Mesenteric fat pad (tissue), 1 donor: Measurements from ENCODE around the gene HAUS8. TPM values are rescaled to one million over a fixed set of nuclear protein-coding genes. Genes with fewer than 3 reads are reported as not detected.

Experiments
- DNase-seq: peaks from one replicate; pipeline ENCODE4 v3.0.0-alpha.2; 2020; ENCODE audit warnings: low spot score
- total RNA-seq: library from RNA; stranded (reverse); fragmentation: NEBNext Ultra II Directional; extraction: Animal tissue kit (Norgen Biotek cat#: 25700); gene quantifications from one replicate; pipeline ENCODE4 v1.2.1, GENCODE V29; 2021
- donor health status: DM: yes; HTN: yes; CAD: no.

Gene HAUS8
- total RNA-seq, 1 donor from 2014 or later = 7.2 TPM

DNA sequence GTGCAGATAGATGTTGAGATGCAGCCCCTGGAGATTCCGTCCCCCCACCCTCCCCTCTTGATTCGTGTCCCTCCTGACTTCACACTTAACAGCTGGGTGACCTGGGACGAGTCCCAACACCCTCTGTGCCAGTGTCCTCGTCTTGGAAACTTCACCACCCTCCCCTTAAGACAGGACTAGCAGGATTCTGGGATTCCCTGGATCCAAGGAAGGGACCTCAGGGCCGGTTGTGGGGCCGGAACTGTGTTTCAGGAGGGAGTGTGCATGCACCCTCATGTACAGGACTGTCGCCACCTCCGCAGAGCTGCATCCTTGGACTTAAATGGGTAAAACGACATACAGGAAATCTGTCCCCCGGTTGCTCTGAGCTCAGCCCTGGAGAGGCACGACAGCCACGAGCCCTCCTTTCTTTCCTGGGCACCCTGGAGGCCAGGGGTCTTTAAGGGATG, 1.3 kb upstream of the HAUS8 start:
- DNase-seq = no peak

DNA sequence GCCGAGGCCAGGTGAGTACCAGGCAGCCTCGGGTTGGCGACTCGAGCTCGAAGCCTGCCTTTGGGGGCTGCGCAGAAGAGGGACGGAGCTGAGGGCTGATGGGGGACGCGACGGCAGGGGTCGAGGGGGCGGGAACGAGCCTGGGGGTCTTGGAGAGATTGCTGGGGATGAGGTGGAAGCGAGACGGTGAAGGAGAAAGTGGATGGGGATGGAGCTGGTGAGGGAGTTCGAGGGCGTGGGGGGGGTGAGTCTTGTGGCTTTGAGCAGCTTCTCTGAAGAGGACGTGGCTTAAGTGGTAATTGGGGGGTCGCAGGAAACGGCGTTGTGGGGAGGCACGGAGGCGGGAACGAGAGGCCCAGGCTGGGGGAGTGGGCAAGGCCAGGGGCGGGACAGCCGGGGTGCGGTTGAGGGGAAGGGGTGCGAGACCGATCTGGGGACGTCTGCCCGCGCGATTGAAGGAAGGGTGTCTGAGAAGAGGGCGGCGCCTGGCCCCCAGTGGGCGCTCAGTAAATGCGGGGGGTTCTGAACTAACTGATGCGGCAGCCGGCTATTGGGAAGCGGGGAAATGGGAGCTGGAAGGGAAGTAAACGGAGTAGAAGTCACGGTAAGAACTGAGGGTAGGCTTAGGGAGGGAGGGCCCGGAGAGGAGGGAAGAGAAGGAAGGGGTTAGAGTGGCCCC, 751 bp upstream of the HAUS8 start:
- no peak for DNase-seq

DNA sequence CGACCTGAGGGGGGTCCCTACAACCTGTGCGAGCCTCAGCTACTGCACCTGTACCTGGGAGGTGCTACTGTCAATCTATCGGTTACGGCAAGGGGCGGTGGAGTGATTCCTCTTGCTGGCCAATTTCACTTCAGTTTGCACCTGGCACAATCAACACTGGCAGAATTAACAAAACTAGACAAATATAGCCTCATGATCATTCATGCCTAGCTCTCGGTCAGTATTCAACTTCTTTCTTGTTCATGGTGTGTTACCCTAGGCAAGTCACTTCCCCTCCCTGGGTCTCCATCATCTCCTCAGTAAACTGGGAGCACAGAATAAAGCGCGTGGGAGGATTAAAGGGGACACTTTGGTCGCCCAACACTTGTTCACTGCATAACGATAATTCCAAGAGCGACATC, 618 bp downstream of the HAUS8 start:
- no peak for DNase-seq

DNA sequence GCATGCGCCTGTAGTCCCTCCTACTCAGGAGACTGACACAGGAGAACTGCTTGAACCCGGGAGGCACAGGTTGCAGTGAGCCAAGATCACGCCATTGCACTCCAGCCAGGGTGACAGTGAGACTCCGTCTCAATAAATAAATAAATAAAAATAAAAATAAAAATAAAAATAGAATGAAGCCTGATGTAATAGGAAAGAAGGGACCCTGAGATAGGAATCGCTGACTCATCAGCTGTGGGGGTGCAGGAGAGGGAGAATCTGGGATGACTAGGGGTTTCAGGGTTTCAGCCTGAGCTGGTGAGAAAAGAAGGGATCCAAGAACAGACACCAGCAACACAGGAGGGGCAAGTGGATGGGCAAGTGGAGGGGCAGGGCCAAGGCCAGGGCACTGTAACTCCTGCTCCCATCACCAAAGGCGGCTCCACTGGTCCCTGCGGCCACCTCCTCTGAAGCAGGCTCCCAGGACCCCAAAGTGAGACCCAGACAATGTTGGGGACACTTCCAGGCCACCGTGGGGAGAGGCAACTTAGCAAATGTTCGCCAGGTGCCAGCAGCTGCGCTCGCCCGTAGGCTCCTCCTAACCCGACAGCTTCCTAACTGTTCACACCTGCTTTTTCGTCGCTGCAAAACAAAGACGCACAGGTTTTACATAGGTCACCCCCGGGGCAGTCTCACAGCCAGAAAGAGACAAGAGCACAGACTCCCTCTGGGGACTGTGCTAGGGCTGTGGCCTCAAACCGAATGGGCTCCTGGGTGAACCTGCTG, 1.2 kb downstream of the HAUS8 start:
- no peak for DNase-seq

DNA sequence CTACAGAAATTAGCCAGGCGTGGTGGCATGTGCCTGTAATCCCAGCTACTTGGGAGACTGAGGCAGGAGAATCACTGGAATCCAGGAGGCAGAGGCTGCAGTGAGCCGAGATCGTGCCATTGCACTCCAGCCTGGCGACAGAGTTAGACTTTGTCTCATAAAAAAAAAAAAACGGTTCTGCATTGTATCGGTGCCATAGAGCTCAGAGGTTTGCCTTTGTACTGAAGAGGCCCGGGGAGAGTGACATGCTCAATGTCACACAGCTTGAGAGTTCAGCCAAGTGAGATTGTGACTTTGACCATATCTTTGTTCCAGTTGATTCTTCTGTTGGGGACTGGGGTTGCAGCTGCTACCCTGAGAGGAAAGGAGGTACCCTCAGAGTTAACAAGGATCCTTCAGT, 4.3 kb downstream of the HAUS8 start:
- DNase-seq = no peak

DNA sequence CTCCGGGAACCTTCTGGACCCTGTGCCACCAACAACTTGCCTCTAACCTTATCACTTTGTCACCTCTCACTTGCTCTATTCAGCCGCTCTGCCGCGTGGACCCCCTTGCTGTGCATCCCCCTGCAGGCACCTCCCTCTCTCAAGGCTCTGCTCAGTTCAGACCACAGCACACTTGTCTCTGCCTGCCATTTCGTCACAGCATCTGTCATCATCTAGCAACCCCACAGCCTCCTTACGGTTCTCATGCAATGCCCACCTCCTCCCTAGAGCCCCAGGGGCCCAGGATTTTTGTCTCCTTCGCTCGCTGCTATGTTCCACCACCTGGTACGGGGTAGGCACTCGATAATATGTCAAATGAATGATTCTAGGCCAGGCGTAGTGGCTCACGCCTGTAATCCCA, 4.8 kb downstream of the HAUS8 start:
- no peak for DNase-seq

DNA sequence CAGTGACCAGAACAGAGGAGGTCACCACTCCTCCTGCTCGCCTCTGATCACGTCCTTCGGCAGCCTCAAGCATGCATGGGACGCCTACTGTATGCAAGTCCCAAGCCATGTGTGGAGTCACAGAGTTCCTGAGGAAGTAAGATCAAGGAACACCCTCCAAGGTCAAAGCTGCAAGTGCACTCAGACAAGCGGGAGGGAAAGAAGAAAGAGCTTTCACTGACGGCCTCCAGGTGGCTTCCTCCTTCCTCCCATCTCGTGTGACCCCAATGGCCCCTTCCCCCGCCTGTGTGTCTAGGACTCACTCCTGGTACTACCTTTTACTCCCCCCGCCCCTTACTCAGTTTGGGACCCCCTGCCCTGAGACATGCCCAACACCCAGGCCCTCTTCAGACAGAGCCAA, 6.1 kb downstream of the HAUS8 start:
- no peak for DNase-seq

DNA sequence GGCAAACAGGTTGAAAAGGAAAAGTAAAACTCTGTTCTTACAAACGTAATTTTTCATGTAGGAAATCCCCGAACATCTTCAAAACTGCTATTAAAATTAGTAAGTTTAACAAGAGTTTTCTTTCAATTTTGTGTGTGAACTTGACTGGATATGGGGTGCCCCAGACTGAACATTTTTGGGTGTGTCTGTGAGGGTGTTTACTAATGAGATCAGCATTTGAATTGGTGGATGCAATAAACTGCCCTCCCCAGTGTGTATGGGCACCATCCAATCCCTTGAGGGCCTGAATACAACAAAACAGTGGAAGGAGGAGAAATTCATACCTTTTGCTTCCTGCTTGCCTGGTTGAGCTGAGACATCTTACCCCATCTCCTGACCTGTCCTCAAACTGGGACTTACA, 11.8 kb downstream of the HAUS8 start:
- DNase-seq = no peak

DNA sequence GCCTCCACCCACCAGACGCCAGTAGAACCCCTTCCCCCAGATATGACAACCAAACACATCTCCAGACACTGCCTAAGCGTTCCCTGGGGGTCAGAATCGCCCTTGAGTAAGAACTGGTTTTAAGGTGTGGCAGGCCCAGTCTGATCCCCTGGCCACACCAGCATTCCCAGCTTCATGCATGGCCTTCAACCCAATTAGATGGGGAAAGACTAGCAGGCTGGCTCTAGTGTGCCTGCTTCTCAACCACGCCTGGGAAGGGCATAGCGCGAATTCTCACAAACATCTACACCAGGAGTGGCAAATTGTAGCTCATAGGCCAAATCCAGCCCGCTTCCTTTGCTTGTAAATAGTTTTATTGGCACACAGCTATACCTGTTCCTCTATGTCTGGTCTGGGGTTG, 13.6 kb downstream of the HAUS8 start:
- DNase-seq = no peak

DNA sequence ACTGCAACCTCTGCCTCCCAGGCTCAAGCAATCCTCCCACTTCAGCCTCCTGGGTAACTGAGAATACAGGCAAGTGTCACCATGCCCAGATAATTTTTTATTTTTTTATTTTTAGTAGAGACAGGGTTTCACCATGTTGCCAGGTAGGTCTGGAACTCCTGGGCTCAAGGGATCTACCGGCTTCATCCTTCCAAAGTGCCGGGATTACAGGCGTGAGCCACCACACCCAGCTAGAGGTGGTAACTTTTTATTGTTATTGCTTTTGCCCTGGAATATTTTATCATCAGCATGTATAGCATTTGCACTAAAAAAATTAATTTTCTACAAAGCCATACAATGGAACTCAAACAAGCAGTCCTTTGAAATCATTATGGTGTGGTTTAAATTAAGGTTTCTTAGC, 14.0 kb downstream of the HAUS8 start:
- no peak for DNase-seq

DNA sequence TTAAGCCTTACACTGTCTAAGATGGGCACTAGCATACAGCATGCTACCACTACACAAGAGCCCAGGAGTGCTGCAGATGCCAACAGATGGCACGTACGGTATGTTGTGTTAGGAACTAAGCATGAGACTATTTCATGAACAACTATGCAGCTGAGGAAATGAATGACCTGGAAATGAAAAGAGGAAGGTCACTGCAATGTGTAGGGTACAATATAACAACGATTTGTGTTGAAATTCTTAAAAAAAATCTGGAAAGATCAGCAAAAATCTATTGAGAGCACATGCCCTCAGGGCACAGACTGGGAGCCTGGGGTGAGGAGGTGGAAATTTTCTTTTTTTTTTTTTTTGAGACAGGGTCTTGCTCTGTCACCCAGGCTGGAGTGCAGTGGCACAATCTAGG, 14.4 kb downstream of the HAUS8 start:
- no peak for DNase-seq

DNA sequence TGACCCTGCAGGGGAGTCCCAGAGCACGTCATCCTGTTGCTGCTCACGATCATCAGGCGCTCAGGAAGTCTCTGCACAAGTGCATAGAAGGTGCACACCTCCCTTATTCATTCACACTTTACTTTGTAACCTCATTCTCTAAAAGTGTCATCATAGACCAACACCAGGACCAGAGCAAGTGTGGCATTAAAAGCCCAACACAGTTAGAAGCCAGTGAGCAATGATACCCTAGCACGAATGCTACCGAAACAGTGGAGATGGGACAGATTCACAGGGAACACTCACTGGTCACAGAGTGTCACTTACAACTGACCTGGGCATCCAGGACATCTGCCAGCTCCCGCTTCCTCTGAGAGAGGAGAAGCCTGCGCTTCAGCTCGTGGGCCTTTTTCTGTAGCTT, 17.0 kb downstream of the HAUS8 start:
- no peak for DNase-seq

DNA sequence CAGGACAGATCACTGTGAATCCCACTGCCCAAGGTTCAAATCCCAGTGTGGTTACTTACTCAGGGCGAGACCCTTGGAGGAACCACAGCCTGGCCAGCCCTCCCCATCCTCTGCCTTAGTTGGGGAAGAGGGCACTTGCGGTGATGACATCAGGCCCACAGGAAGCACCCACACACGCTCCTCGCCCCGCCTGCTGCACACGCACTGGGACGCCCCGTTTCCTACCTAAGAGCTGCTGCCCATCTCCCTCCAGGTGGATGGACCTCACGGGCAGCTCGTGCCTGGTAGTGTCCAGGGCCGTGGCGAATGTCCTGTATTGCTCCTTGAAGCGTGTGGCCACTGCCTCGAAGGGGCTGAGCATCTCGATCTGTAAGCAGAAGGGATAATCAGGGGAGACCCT, 19.6 kb downstream of the HAUS8 start:
- DNase-seq = no peak

DNA sequence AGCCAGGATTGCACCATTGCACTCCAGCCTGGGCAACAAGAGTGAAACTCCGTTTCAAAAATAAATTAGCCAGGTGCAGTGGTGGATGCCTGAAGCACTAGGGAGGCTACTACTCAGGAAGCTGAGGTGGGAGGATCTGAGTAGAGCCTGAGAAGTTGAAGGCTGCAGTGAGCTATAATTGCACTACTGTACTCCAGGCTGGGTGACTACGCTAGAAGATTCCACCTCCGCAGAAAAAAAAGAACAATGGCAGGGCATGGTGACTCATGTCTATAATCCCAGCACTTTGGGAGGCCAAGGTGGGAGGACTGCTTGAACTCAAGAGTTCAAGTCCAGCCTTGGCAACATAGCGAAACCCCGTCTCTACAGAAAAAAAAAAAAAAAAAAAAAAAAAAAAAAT, 20.5 kb downstream of the HAUS8 start:
- DNase-seq = no peak

DNA sequence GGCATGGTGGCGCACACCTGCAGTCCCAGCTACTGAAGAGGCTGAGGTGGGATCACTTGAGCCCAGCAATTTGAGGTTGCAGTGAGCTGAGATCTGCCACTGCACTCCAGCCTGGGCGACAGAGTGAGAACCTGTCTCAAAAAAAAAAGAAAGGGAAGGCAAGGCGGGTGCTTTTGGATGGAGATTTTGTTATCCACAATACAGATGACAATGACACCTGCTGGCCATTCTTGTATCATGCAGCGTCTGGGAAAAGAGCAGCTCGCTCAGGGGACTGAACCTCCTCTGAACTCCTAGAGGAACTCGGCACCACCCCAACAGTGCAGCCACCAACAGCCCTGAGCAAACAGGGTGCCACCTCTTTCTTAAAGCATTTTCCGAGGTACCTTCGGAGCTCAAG, 22.8 kb downstream of the HAUS8 start:
- no peak for DNase-seq

DNA sequence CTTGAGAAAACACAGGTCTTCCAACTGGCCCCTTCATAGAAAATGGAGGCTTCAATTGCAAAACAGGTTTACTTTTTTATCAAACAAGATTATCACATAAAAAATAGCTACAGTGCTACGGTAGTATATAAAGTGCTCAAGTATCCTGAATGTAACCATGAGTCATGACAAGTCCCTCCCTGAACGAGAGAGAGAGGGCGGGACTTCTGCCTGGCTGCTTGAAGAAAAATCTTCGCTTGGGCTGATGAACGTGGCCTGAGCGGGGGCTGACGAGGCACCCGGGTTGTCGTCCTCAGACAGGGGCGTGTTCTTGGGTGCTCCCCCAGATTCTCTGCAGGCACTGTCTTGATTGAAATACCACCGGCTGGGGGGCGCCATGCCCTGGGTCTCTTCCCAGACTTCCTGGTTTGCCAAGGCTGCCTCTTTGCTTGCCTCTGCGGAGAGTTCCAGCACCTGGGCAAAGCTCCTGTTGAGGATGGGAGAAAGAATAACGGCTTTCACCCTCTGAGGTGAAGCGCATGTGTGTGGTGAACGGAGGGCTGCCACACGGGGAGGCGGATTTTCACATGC, 25.5 kb downstream of the HAUS8 start:
- no peak for DNase-seq

DNA sequence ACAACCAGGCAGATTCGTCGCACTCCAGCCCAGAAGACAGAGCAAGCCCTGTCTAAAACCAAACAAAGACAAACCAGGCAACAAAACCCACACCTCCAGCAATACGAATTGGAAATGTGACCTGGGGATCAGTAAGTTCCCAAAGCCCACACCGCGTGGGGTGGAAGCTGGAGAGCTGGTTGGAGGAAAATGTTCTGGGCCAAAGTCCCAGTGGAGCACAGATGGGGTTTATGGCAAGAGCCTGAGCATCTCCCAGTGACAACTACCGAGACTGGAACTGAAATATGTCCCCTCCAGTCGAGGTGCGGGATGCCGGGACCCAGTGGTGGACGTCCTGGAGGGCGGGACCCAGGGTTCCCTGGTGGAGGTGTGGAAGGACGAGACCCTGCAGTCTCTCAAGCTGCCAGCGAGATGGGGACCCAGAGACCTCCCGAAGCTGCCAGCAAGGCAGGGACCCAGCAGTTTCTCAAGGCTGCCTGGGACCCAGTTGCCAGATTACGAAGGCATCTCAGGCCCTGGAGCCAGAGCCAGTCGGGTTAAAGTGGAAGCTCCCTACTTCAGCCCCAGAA, 26.3 kb downstream of the HAUS8 start:
- no peak for DNase-seq

DNA sequence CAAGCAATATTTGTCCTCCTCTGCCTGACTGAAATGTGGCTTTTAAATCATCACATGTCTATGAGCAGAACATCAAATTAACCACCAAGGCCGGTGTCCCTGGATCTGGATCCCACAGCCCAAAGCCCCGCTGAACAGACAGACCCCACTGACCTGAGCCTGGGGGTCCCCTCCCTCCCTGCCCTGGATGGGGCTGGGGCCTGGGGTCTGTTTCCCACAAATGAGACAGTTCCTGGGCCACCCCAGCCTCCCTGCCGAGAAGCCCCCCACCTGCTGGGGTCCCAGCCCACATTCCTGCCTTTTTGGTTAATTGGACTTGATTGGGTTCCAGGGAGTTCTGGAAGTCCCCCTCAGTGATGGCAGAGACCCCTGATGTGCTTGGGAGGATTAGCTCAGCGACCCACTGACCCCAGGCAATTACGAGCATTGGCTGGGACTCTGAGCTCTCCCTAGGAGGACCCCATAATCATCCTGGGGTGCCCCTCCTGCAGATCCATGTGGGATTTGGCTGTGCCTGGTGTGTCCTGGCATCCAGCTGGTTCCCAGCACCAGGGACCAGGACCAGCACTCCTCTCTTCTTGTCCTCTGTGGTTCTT, 29.2 kb downstream of the HAUS8 start:
- DNase-seq = no peak

DNA sequence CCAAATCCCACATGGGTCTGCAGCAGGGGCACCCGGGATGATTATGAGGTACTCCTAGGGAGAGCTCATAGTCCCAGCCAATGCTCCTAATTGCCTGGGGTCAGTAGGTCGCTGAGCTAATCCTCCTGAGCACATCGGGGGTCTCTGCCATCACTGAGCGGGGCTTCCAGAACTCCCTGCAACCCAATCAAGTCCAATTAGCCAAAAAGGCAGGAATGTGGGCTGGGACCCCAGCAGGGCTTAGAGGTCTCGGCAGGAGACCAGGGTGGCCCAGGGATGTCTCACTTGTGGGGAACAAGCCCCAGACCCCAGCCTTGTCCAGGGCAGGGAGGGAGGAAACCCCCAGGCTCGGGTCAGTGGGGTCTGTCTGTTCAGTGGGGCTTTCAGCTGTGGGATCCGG, 31.5 kb downstream of the HAUS8 start:
- no peak for DNase-seq

DNA sequence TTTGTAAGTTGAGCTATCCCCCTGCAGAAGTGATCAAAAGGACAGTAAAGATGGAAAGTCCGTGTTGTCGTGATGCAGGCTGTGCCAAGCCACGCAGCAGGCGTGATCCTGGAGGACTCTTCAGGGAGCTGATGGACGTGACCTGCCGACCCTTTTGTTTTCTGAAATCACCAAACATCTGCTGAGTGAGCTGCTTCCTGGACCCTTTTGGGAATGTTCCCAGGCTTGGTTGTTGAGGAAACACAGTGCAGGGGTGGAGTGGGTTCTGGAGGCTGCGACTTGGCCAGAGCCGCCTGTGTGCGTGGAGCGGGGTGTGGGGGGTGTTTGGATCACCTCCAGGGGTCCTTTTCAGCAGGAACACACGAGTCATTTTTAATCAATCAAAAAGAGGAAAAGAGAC, 33.3 kb downstream of the HAUS8 start:
- no peak for DNase-seq

DNA sequence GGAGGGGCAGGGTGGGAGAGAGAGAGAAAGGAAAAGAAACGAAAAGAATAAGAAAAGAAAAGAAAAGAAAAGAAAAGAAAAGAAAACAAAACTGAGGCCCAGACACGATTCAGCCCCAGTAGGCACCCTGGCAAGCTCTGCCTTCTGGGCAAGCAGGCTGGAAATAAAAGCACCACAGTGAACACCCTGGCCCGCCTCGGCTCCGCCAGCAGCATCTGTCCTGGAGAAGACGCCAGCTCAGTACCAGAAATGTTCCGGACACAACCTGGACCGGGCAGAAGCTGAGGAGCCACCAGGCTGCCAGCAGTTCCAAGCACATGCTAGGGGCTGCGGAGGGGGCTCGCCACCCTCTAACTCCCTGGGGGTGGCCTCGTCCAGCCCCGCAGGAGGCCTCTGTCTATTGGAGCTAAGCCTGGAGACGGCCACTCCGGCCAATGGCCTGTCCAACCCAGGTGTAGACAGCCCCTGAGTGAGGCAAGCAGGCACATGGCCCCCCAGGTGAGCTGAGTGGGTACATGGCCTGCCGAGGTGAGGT, 37.2 kb downstream of the HAUS8 start:
- DNase-seq = no peak

DNA sequence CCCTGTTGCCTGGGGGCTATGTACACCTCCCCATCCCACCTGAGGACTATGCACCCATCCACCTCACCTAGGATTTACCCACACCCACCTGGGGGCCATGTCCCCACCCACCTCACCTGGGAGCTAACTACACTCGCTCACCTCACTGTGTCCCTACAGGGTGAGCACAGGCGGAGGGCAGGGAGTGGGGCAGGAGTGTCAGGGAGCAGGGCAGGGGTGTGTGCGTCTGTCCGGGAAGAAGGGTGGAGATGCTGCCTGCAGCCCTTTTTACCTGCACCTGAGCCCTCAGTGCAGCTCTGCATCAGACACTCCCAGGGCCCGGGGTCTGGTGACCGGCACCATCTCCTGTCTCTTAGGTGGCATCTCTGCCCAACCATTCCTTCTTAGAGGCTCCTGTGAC, 38.1 kb downstream of the HAUS8 start:
- no peak for DNase-seq
